Urinary bladder (tissue), 4 donors: ENCODE data around the gene HOXA9. TPM values are rescaled to one million over a fixed set of nuclear protein-coding genes. Genes with fewer than 3 reads are reported as not detected.

Source experiments
- DNase-seq: peaks from one replicate; pipeline ENCODE4 v3.0.0-alpha.2; 2015; ENCODE audit errors: extremely low spot score
- H3K27ac ChIP-seq: one replicate; pipeline ENCODE4 v1.5.1; 2013; ENCODE audit warnings: low read depth, mild to moderate bottlenecking, moderate library complexity
- H3K36me3 ChIP-seq: one replicate; pipeline ENCODE4 v1.6.1; 2013; ENCODE audit warnings: mild to moderate bottlenecking, moderate library complexity; ENCODE audit not compliant: insufficient read depth
- H3K4me1 ChIP-seq: one replicate; pipeline ENCODE4 v1.6.1; 2013; ENCODE audit warnings: mild to moderate bottlenecking, moderate library complexity; ENCODE audit not compliant: insufficient read depth
- H3K4me3 ChIP-seq: one replicate; pipeline ENCODE4 v1.5.1; 2013; ENCODE audit warnings: low read depth, low read length
- WGBS: extraction: QIAGEN DNeasy Blood & Tissue Kit; methylation state at CpG from one replicate; pipeline ENCODE4 v1.1.7; 2013; 5-methylcytosine and 5-hydroxymethylcytosine counted together
- polyA plus RNA-seq: library from polyadenylated mRNA; stranded (reverse); fragments of 200-250 nt; gene quantifications from one replicate; pipeline ENCODE4 v1.2.3, GENCODE V29; 2013
- total RNA-seq: library from RNA; depleted of rRNA; stranded (reverse); fragments of >200 nt; gene quantifications from one replicate; pipeline ENCODE4 v1.2.3, GENCODE V29; 2014
- donor health status: healthy with polysubstance abuse.
- donor health status: healthy.

HOXA9 gene
- total and polyA plus RNA-seq, 2 donors, result 19.8 to 20.5 TPM

GRCh38 chr7:27156916-27157701, 8.2 kb downstream of the HOXA9 start:
- Histone ChIP-seq H3K27ac (no peak overlapping the region), H3K4me3 (peak overlapping the region; percentile 62), H3K4me1 (no peaks in the 10 kb centered on the region), H3K36me3 (no peaks in the 10 kb centered on the region)
- 38% methylated on average over 30 of the region's 30 CpGs for WGBS
- no peak for DNase-seq

DNA sequence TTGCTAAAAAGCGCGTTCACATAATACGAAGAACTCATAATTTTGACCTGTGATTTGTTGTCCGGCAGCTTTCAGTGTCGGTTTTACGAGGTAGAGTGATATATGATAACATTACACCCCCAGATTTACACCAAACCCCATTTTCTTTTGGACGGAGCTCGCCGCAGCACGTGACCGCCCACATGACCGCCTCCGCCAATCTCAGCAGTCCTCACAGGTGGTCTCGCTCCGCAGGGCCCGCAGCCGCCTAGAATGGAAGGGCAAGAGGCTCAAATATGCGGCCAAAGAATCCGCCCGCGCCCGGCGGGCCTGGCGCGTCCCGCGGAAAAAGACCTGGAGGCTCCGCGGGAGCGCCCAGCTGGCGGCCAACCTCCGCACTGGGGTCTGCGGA, 8.8 kb downstream of the HOXA9 start, which contains the start of gene HOXA7:
Gene HOXA7 (minus strand): TSS at position 168 of the 391 bp plus-strand sequence. CDS start 130 bp downstream, at position 38.
- under 1% methylated on average over 33 of the region's 33 CpGs for WGBS
- Histone ChIP-seq H3K36me3 (no peaks in the 10 kb centered on the region), H3K4me3 (peak within 1 kb of the TSS; percentile 62), H3K4me1 (no peaks in the 10 kb centered on the region), H3K27ac (peak within 1 kb of the TSS; percentile 88)
- no peak for DNase-seq

DNA sequence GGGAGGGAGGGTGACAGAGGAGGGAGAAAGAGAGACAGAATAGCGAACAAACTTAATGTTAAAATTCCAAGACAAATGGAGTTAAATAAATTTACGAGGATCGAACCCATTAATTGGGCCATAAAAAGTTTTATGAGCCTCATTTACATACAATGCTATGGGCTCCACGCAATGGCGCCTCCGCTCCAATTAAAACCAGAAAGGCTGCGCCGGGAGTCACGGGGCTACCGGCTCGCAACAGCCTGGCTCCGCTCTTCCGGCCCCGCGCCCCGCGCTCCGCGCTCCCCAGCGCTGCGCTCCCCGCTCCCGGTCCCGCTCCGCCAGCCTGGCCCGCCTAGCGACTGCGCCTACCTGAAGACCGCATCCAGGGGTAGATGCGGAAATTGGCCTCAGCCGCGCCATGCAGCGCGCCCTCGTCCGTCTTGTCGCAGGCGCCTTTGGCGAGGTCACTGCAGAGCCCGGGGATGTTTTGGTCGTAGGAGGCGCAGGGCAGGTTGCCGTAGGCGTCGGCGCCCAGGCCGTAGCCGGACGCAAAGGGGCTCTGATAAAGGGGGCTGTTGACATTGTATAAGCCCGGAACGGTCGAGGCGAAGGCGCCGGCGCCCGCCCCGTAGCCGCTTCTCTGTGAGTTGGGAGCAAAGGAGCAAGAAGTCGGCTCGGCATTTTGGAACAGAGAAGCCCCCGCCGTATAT, 9.4 kb downstream of the HOXA9 start:
- WGBS, result under 1% methylated on average over 63 of the region's 63 CpGs
- DNase-seq, result no peak
- peak overlapping the region; percentile 62 for H3K4me3 ChIP-seq

GRCh38 chr7:27154901-27155815, 10.2 kb downstream of the HOXA9 start:
- Histone ChIP-seq H3K4me1 (no peaks in the 10 kb centered on the region), H3K4me3 (peak overlapping the region; percentile 62), H3K36me3 (no peaks in the 10 kb centered on the region), H3K27ac (no peak overlapping the region)
- DNase-seq, result no peak
- 69% methylated on average over 48 of the region's 48 CpGs for WGBS

More for the DNA sequence above, 9.4 kb downstream of the HOXA9 start:
- H3K27ac ChIP-seq, result peak overlapping the region; percentile 88
- no peaks in the 10 kb centered on the region for H3K4me1 ChIP-seq
- H3K36me3 ChIP-seq, result no peaks in the 10 kb centered on the region

DNA sequence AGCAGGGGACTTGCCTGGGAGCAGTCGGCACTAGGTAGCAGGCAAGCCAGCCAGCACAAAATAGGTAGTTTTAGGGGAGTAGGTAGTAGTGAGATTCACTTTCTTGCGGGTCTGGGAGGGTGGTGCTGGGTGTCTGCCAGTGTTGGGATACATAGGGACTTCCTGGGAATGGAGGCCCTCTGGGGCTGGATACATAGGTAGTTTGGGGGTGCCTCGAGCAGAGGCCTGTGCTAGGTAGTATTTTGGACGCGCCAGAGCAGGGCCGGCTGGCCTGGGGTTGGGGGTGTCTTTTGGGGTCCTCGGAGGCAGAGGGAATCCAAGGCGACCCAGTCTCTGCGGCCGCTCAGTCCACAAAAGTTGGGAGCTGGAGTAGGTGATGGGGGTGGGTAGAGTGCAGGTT, 11.0 kb downstream of the HOXA9 start:
- WGBS, result 93% methylated on average over 10 of the region's 10 CpGs
- Histone ChIP-seq H3K4me1 (no peaks in the 10 kb centered on the region), H3K4me3 (no peak overlapping the region), H3K36me3 (no peaks in the 10 kb centered on the region), H3K27ac (no peak overlapping the region)
- no peak for DNase-seq

DNA sequence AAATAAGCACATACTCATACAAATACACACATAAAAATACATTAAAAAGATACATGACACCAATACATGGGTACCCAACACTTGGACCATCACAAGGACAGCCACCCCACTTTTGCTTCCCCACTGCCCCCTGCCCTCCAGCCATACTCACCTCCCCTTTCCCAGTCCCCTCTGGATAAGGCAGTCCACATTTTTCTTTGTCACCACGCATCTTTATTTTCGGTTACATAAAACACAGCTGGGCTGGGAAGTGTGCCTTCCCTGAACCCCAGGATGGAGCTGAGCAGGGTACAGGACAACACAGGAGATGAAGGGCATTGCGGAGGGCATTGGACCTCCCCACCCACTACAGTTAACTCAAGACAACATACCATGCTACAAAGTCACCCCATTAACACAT, 11.8 kb downstream of the HOXA9 start:
- H3K4me3 ChIP-seq, result no peak overlapping the region
- no peaks in the 10 kb centered on the region for H3K36me3 ChIP-seq
- no peak for DNase-seq
- no peaks in the 10 kb centered on the region for H3K4me1 ChIP-seq
- 95% methylated on average over 3 of the region's 3 CpGs for WGBS
- H3K27ac ChIP-seq, result no peak overlapping the region

- H3K27ac ChIP-seq, result peak overlapping the region; percentile 93
- WGBS, result 46% methylated on average over 22 of the region's 22 CpGs
- H3K36me3 ChIP-seq, result no peaks in the 10 kb centered on the region
- no peaks in the 10 kb centered on the region for H3K4me1 ChIP-seq
- no peak for DNase-seq
- H3K4me3 ChIP-seq, result peak overlapping the region; percentile 56
Observed at GRCh38 chr7:27152816-27153442, 12.4 kb downstream of the HOXA9 start.

DNA sequence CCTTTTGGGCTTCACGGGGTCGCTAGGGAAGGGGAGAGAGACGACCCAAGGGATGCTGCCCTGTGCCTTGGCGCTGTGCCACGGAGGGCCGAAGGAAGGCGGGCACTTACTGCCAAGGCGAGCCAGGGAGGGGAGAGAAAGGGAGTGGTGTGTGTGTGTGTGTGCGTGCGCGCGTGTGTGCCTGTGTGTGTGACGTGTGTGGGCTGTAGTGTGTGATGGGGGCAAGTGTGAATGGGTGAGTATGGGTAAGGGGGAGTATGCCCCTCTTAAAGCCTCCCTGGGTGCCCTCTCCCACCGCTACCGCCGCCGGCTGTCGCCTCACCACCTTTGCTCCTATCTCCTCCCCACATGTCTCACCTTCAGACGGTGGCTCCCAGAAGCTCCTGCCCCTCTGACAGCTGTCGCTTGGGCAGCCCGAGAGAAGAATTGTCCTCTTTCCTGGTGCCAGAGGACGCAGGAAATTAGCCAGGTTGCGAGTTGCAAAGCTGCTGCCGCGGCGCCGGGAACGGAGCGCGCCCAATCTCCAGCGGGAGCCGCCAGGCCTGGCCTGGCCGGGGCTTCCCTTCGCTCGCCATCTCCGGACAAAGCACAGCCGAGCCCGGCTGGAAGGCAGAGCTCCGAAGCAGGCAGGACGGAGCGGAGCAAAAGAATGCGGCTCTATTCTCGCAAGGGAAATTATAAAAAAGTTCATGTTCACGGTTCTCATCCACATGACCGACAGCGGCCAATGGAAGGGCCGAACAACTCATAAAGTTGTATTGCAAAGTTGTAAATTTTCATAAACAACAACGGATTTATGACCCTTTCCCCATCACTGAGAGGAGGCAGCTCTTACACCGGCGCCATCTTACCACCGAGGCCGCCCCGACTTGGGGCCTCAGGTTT, 13.2 kb downstream of the HOXA9 start, which contains the start of gene HOXA3:
Gene HOXA3 (minus strand): TSS at position 653 of the 885 bp plus-strand sequence. CDS start 41,943 bp downstream, outside the sequence.
- 2% methylated on average over 53 of the region's 53 CpGs for WGBS
- peak within 1 kb of the TSS; percentile 56 for H3K4me3 ChIP-seq
- no peaks in the 10 kb centered on the region for H3K4me1 ChIP-seq
- H3K36me3 ChIP-seq, result no peaks in the 10 kb centered on the region
- H3K27ac ChIP-seq, result peak within 1 kb of the TSS; percentile 94
- no peak for DNase-seq

DNA sequence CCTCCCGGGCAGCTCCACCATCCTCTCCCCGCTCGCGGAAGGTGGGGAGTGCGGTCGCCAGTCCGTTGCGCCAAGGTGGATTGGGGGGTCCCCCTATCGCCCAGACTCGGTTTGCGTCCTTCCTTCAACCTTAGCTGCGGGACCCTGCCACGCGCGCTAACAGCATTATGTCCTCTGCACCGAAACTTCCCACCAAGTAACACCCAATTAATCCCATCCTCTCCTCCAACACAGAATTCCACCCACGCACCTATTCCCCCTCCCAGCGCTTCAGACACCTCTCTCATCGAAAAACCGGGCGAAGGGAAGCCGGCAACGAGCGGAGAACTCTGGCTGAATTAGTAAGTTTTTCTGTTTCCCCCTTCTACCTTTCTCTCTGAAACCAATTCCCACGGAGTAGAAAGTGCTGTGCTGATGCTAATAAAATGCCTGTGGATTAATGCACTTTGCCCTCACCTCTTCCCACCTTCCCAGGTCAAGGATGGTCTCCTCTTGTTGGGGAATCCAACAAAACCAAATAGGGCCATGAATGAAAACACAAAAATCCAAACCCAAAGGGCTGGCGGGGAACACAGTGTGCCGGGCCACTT, 13.9 kb downstream of the HOXA9 start:
- no peak for DNase-seq
- WGBS, result 1% methylated on average over 27 of the region's 27 CpGs
- Histone ChIP-seq H3K36me3 (no peaks in the 10 kb centered on the region), H3K4me3 (peak overlapping the region; percentile 56), H3K27ac (peak overlapping the region; percentile 94), H3K4me1 (no peaks in the 10 kb centered on the region)

GRCh38 chr7:27150568-27151340, 14.6 kb downstream of the HOXA9 start:
- DNase-seq, result no peak
- no peaks in the 10 kb centered on the region for H3K4me1 ChIP-seq

GRCh38 chr7:27149842-27150567, 15.3 kb downstream of the HOXA9 start:
- no peak for DNase-seq
- peak overlapping the region; percentile 61 for H3K27ac ChIP-seq
- no peaks in the 10 kb centered on the region for H3K36me3 ChIP-seq
- peak overlapping the region; percentile 56 for H3K4me3 ChIP-seq
- H3K4me1 ChIP-seq, result no peaks in the 10 kb centered on the region
- 28% methylated on average over 13 of the region's 13 CpGs for WGBS

More at GRCh38 chr7:27150568-27151340, 14.6 kb downstream of the HOXA9 start:
- Histone ChIP-seq H3K36me3 (no peaks in the 10 kb centered on the region), H3K4me3 (peak overlapping the region; percentile 56), H3K27ac (peak overlapping the region; percentile 94)
- under 1% methylated on average over 58 of the region's 58 CpGs for WGBS
